OCI-LY3 (cell line): ENCODE measurements around the gene DAZ1.
"Not testable (repeated sequence)": the region's sequence is repeated elsewhere in the genome, so short reads cannot be mapped to it uniquely, and the experiment has no call there.

Experiments used
- EZH2phosphoT487 ChIP-seq: fragments of 200-600 bp; shearing (Covaris generic); IDR thresholded peaks from 2 replicates; pipeline ENCODE4 v1.6.1; 2018; ENCODE audit warnings: antibody characterized with exemption, mixed run types, low read depth
- TF ChIP-seq, protein P1 (sequence below): fragments of 200-600, 300-600 bp; sonication (generic); IDR thresholded peaks from 2 replicates; pipeline ENCODE4 v1.5.1; 2014; ENCODE audit warnings: antibody characterized with exemption, low read length, low read depth

DNA sequence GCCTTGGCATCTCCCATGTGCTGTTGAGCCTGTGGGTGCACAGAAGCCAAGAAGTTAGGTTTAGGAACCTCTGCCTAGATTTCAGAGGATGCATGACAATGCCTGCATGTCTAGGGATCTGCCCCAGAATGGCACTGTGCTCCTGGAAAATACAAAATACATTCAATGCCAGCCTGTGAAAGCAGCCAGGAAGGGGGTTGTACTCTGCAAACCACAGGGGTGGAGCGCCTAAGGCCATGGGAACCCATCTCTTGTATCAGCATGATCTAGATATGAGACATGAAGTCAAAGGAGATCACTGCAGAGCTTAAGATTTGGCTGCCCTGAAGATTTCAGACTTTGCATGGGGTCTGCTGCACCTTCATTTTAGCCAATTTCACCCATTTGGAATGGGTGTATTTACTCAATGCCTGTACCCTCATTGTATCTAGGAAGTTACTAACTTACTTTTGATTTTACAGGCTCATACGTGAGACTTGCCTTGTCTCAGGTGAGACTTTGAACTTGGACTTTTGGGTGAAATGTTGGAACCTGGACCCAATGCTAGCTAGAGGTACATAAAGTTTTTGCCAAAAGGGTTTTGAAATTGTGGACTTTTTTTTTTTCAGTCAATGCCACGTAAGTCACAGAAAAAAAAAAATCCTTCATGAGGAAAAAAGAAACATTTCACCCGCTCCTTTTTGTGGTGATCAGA lies 11.1 kb upstream of the DAZ1 start:
- TF ChIP-seq EZH2phosphoT487, result not testable (repeated sequence)
- TF ChIP-seq, protein P1, sequence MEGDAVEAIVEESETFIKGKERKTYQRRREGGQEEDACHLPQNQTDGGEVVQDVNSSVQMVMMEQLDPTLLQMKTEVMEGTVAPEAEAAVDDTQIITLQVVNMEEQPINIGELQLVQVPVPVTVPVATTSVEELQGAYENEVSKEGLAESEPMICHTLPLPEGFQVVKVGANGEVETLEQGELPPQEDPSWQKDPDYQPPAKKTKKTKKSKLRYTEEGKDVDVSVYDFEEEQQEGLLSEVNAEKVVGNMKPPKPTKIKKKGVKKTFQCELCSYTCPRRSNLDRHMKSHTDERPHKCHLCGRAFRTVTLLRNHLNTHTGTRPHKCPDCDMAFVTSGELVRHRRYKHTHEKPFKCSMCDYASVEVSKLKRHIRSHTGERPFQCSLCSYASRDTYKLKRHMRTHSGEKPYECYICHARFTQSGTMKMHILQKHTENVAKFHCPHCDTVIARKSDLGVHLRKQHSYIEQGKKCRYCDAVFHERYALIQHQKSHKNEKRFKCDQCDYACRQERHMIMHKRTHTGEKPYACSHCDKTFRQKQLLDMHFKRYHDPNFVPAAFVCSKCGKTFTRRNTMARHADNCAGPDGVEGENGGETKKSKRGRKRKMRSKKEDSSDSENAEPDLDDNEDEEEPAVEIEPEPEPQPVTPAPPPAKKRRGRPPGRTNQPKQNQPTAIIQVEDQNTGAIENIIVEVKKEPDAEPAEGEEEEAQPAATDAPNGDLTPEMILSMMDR, result not testable (repeated sequence)
